ENCODE measurements around the gene CD93. TPM values are rescaled to one million over a fixed set of nuclear protein-coding genes. Genes with fewer than 3 reads are reported as not detected.

Gene CD93
- total RNA-seq, 1 donor from 2014 or later, result 0.02 TPM

DNA sequence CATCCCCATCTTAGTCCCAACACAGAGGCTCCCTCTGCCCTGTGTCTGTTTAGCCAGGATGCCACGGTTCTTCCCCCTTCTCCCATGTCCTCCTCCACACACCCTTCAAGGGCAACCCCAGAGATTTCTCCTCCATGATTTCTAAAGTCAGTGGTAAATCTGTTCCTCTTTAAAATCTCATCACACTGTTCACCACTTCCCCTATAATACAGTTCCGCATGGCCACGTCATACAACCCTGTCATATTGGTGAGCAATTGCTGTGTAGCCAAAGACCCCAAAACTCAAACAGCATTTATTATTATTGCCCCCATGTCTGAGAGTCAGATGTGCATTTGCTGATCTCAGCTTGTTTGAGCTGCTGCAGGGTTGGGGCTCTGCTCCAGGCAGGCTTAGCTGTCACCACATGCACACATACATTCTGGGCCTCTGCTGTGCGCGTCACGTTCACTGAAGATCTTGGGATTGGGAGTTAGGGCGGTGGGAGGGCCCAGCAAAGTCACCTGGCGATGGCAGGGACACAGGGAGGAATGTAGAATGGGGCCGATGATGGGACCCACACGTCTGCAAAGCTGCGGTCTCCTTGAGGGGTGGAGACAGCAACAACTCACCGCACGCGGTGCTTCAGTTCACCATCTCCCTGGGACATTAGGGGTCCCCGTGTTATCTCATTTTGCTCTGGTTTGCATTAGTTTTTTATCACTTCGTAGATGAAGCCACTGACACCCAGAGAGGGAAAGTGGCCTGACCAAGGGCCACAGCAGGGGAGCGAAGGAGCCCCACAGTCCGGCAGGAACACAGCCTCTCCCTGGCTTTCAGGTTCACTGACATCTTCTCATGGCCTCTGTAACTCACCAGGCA is 36.9 kb upstream of the CD93 start:
- Mint-ChIP-seq H3K9me3 (ENCODE audit: unreplicated experiment) (peaks cover 4% of the 10 kb centered on the region), H3K27me3 (ENCODE audit: low read depth, unreplicated experiment) (peaks cover 48% of the 10 kb centered on the region), H3K4me3 (ENCODE audit: unreplicated experiment) (no peak overlapping the region), H3K27ac (ENCODE audit: unreplicated experiment) (no peak overlapping the region), H3K4me1 (ENCODE audit: low read depth, unreplicated experiment) (peaks cover 16% of the 10 kb centered on the region), H3K36me3 (ENCODE audit: low read depth, unreplicated experiment) (no peaks in the 10 kb centered on the region)
- no peak for DNase-seq (ENCODE audit: low read depth)
- Histone ChIP-seq H4K20me1 (ENCODE audit: insufficient read depth, low read length) (no peaks in the 10 kb centered on the region), H2AFZ (ENCODE audit: low read depth, low read length) (no peak overlapping the region), H3K4me3 (ENCODE audit: insufficient read depth, low read depth, low read length) (no peak overlapping the region), H3K4me1 (ENCODE audit: insufficient read depth, low read length) (no peaks in the 10 kb centered on the region), H3K27me3 (ENCODE audit: insufficient read depth, low read length) (peaks cover 3% of the 10 kb centered on the region), H3K9ac (ENCODE audit: low read length) (no peak overlapping the region), H3K79me2 (ENCODE audit: insufficient read depth, low read length) (no peaks in the 10 kb centered on the region), H3K36me3 (ENCODE audit: insufficient read depth, low read length) (no peaks in the 10 kb centered on the region), H3K27ac (ENCODE audit: low read depth, low read length) (no peak overlapping the region), H3K9me3 (ENCODE audit: insufficient read depth, low read depth, low read length) (no peaks in the 10 kb centered on the region), H3K4me2 (ENCODE audit: low read length) (no peak overlapping the region)
- no peak for TF ChIP-seq CTCF (IDR thresholded peaks at IDR 0.05; ENCODE audit: insufficient read depth, low read depth, low read length)
- TF ChIP-seq EZH2 (IDR thresholded peaks at IDR 0.05; ENCODE audit: insufficient read depth, low read length), result no peak
- no peak for FAIRE-seq

DNA sequence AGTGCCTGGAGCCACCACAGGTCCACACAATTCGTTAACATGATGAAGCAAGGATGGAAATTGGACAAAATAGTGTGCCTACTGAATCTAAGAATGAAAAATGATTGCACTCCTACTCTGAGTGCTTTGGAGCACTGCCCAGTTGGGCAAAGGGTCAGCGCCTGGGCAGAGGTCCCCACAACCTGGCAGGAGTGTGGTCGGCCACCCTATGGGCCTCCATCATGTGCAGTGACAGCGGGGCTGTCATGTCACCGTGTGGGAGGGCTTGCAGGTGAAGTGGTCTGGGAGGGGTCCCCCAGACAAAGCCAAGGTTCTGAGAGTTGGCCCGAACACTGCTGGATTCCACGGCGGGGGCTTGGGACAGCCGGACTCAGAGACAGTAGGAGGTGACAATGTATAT is 36.2 kb upstream of the CD93 start:
- H3K36me3 Mint-ChIP-seq (ENCODE audit: low read depth, unreplicated experiment), result no peaks in the 10 kb centered on the region

More for the DNA sequence above, 36.2 kb upstream of the CD93 start:
- H3K4me3 Mint-ChIP-seq (ENCODE audit: unreplicated experiment), result no peak overlapping the region
- Histone ChIP-seq H4K20me1 (ENCODE audit: insufficient read depth, low read length) (no peaks in the 10 kb centered on the region), H2AFZ (ENCODE audit: low read depth, low read length) (no peak overlapping the region), H3K27ac (ENCODE audit: low read depth, low read length) (no peak overlapping the region), H3K9me3 (ENCODE audit: insufficient read depth, low read depth, low read length) (no peaks in the 10 kb centered on the region), H3K27me3 (ENCODE audit: insufficient read depth, low read length) (peaks cover 3% of the 10 kb centered on the region), H3K4me3 (ENCODE audit: insufficient read depth, low read depth, low read length) (no peak overlapping the region), H3K36me3 (ENCODE audit: insufficient read depth, low read length) (no peaks in the 10 kb centered on the region), H3K9ac (ENCODE audit: low read length) (no peak overlapping the region), H3K79me2 (ENCODE audit: insufficient read depth, low read length) (no peaks in the 10 kb centered on the region), H3K4me1 (ENCODE audit: insufficient read depth, low read length) (no peaks in the 10 kb centered on the region), H3K4me2 (ENCODE audit: low read length) (no peak overlapping the region)
- H3K27ac Mint-ChIP-seq (ENCODE audit: unreplicated experiment), result no peak overlapping the region
- DNase-seq (ENCODE audit: low read depth) (no peak), FAIRE-seq (no peak)
- peaks cover 16% of the 10 kb centered on the region for H3K4me1 Mint-ChIP-seq (ENCODE audit: low read depth, unreplicated experiment)
- peaks cover 41% of the 10 kb centered on the region for H3K27me3 Mint-ChIP-seq (ENCODE audit: low read depth, unreplicated experiment)
- TF ChIP-seq CTCF (IDR thresholded peaks at IDR 0.05; ENCODE audit: insufficient read depth, low read depth, low read length) (no peak), EZH2 (IDR thresholded peaks at IDR 0.05; ENCODE audit: insufficient read depth, low read length) (no peak)
- peaks cover 4% of the 10 kb centered on the region for H3K9me3 Mint-ChIP-seq (ENCODE audit: unreplicated experiment)

All from astrocyte (in vitro differentiated cells and primary cell).